Trophoblast cell (in vitro differentiated cells and primary cell): ENCODE data around the gene SEZ6.

Source experiments
- DNase-seq, 2 donors: peaks; one replicate each; pipeline ENCODE4 v3.0.0-alpha.2; 2016
- H2AFZ ChIP-seq: 2 replicates; pipeline ENCODE4 v1.6.1; 2013; ENCODE audit warnings: low read length, moderate library complexity, mild to moderate bottlenecking; ENCODE audit not compliant: insufficient read depth, poor library complexity
- H2AK5ac ChIP-seq: 2 replicates; pipeline ENCODE4 v1.6.1; 2013; ENCODE audit warnings: mild to moderate bottlenecking, low read length
- H2BK120ac ChIP-seq: 2 replicates; pipeline ENCODE4 v1.6.1; 2013; ENCODE audit warnings: low read length, mild to moderate bottlenecking, moderate library complexity; ENCODE audit not compliant: insufficient read depth, poor library complexity
- H2BK12ac ChIP-seq: 2 replicates; pipeline ENCODE4 v1.6.1; 2013; ENCODE audit warnings: mild to moderate bottlenecking, low read length, moderate library complexity
- H2BK5ac ChIP-seq: 2 replicates; pipeline ENCODE4 v1.6.1; 2013; ENCODE audit warnings: low read length, low read depth, moderate library complexity, mild to moderate bottlenecking; ENCODE audit not compliant: poor library complexity
- H3K14ac ChIP-seq: 2 replicates; pipeline ENCODE4 v1.6.1; 2013; ENCODE audit warnings: mild to moderate bottlenecking, low read length
- H3K18ac ChIP-seq: 2 replicates; pipeline ENCODE4 v1.6.1; 2013; ENCODE audit warnings: mild to moderate bottlenecking, low read length
- H3K23ac ChIP-seq: 2 replicates; pipeline ENCODE4 v1.6.1; 2013; ENCODE audit warnings: low read length
- H3K27ac ChIP-seq: 2 replicates; pipeline ENCODE4 v1.5.1; 2013; ENCODE audit warnings: low read depth, mild to moderate bottlenecking, inconsistent platforms, low read length, moderate library complexity
- H3K27me3 ChIP-seq: 2 replicates; pipeline ENCODE4 v1.6.1; 2013; ENCODE audit warnings: inconsistent platforms, mild to moderate bottlenecking, low read length, moderate library complexity; ENCODE audit not compliant: insufficient read depth
- H3K36me3 ChIP-seq, 2 experiments: 1 replicate in 1 of 2; 2 replicates in 1 of 2; pipeline ENCODE4 v1.6.1; 2013; ENCODE audit warnings: low read length in 2 of 2, mild to moderate bottlenecking in 2 of 2, moderate library complexity in 1 of 2; ENCODE audit not compliant: insufficient read depth in 2 of 2, control insufficient read depth in 1 of 2
- H3K4ac ChIP-seq: 2 replicates; pipeline ENCODE4 v1.6.1; 2013; ENCODE audit warnings: low read depth, mild to moderate bottlenecking, low read length, moderate library complexity
- H3K4me1 ChIP-seq, 2 experiments: 1 replicate in 1 of 2; 2 replicates in 1 of 2; pipeline ENCODE4 v1.6.1; 2013; ENCODE audit warnings: low read length in 2 of 2, mild to moderate bottlenecking in 2 of 2, moderate library complexity in 1 of 2; ENCODE audit not compliant: insufficient read depth in 2 of 2, control insufficient read depth in 1 of 2
- H3K4me2 ChIP-seq: 2 replicates; pipeline ENCODE4 v1.6.1; 2013; ENCODE audit warnings: inconsistent platforms, mild to moderate bottlenecking, low read length, moderate library complexity
- H3K4me3 ChIP-seq: 2 replicates; pipeline ENCODE4 v1.5.1; 2013; ENCODE audit warnings: mild to moderate bottlenecking, low read depth, low read length, inconsistent platforms
- H3K79me1 ChIP-seq: one replicate; pipeline ENCODE4 v1.6.1; 2013; ENCODE audit warnings: low read length
- H3K79me2 ChIP-seq: 2 replicates; pipeline ENCODE4 v1.6.1; 2013; ENCODE audit warnings: low read length, mild to moderate bottlenecking; ENCODE audit not compliant: control insufficient read depth, insufficient read depth, poor library complexity
- H3K9ac ChIP-seq: 2 replicates; pipeline ENCODE4 v1.6.1; 2013; ENCODE audit warnings: mild to moderate bottlenecking, low read length
- H3K9me3 ChIP-seq: 2 replicates; pipeline ENCODE4 v1.6.1; 2013; ENCODE audit warnings: low read depth, mild to moderate bottlenecking, control low read depth, inconsistent platforms, low read length; ENCODE audit not compliant: insufficient read depth
- H4K12ac ChIP-seq: 2 replicates; pipeline ENCODE4 v1.6.1; 2013; ENCODE audit warnings: low read depth, mild to moderate bottlenecking, low read length, moderate library complexity
- H4K8ac ChIP-seq: 2 replicates; pipeline ENCODE4 v1.6.1; 2013; ENCODE audit warnings: low read depth, mild to moderate bottlenecking, low read length, moderate library complexity
- H4K91ac ChIP-seq: one replicate; pipeline ENCODE4 v1.6.1; 2013; ENCODE audit warnings: low read depth, mild to moderate bottlenecking, low read length, moderate library complexity
- WGBS: extraction: QIAGEN DNeasy Blood & Tissue Kit; methylation state at CpG from one replicate; pipeline ENCODE4 v1.1.7; 2013; ENCODE audit warnings: missing lambda C conversion rate; ENCODE audit not compliant: insufficient read length, insufficient coverage; ENCODE audit errors: extremely low coverage; 5-methylcytosine and 5-hydroxymethylcytosine counted together

SEZ6 gene

DNA sequence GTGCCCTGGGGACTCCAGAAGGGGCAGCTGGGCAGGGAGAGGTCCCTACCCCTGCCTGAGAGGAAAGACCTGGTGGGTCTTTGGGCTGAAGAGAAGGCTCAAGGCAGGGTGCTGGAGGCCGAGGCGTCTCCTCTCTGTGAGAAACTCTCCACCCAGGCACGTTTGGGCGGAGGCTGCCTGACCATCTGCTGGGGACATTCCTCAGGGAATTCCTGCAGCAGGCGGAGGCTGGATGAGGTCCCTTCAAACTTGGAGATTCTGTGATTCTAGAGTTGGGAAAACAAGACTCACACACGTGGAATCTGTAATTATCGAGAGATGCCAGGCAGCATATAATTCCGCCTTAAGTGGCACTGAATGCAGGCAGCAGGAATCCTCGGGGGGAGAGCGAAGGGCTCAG, 33.4 kb downstream of the SEZ6 start:
- no peak overlapping the region for H4K91ac ChIP-seq
- no peak overlapping the region for H2AFZ ChIP-seq
- H4K8ac ChIP-seq, result no peak overlapping the region
- no peaks in the 10 kb centered on the region for H3K36me3 ChIP-seq
- no peak overlapping the region for H2BK120ac ChIP-seq
- H3K4me1 ChIP-seq, result peaks cover 13 to 22% of the 10 kb centered on the region in 2 experiments
- peak; percentile 86 to 93 for DNase-seq
- no peak overlapping the region for H3K18ac ChIP-seq
- no peak overlapping the region for H2BK5ac ChIP-seq
- H4K12ac ChIP-seq, result no peak overlapping the region
- no peak overlapping the region for H3K23ac ChIP-seq
- H3K27me3 ChIP-seq, result no peaks in the 10 kb centered on the region
- peaks cover 2% of the 10 kb centered on the region for H3K9me3 ChIP-seq
- H2AK5ac ChIP-seq, result no peak overlapping the region
- H3K79me2 ChIP-seq, result no peaks in the 10 kb centered on the region
- no peak overlapping the region for H2BK12ac ChIP-seq
- no CpG with 5 or more reads among the region's 10 CpGs for WGBS
- no peak overlapping the region for H3K9ac ChIP-seq
- no peak overlapping the region for H3K27ac ChIP-seq
- no peaks in the 10 kb centered on the region for H3K79me1 ChIP-seq
- no peak overlapping the region for H3K4ac ChIP-seq
- H3K4me3 ChIP-seq, result no peak overlapping the region
- H3K4me2 ChIP-seq, result no peak overlapping the region
- no peak overlapping the region for H3K14ac ChIP-seq

DNA sequence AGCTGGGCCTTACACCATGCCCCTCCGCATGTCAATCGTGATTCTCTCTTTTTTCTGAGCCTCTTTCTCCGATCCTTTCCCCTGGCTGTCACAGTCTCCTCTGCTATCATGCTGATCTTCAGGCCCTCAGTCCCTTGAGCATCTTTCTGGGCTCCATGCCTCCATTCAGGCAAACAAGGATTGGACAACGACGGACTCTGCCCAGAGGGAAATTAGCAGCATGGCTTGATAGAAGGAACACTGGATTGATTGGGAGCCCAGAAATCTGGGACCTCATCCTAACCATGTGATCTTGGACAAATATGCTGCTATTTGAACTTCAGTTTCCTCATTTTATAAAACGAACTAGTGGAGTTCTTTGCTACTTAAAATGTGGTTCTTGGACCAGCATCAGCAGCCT, 35.0 kb downstream of the SEZ6 start:
- no peak overlapping the region for H4K91ac ChIP-seq
- H3K9me3 ChIP-seq, result peaks cover 2% of the 10 kb centered on the region
- no peaks in the 10 kb centered on the region for H3K79me1 ChIP-seq
- H3K27ac ChIP-seq, result no peak overlapping the region
- H3K4me2 ChIP-seq, result no peak overlapping the region
- H4K8ac ChIP-seq, result no peak overlapping the region
- H2BK12ac ChIP-seq, result no peak overlapping the region
- H3K79me2 ChIP-seq, result no peaks in the 10 kb centered on the region
- H3K4me1 ChIP-seq, result peaks cover 13 to 22% of the 10 kb centered on the region in 2 experiments
- H3K36me3 ChIP-seq, result no peaks in the 10 kb centered on the region
- H3K27me3 ChIP-seq, result no peaks in the 10 kb centered on the region
- H2AK5ac ChIP-seq, result no peak overlapping the region
- WGBS, result no CpG with 5 or more reads among the region's 6 CpGs
- H3K4me3 ChIP-seq, result no peak overlapping the region
- no peak overlapping the region for H3K9ac ChIP-seq
- no peak overlapping the region for H3K23ac ChIP-seq
- no peak overlapping the region for H3K18ac ChIP-seq
- H3K14ac ChIP-seq, result no peak overlapping the region
- no peak overlapping the region for H3K4ac ChIP-seq
- no peak overlapping the region for H4K12ac ChIP-seq
- no peak overlapping the region for H2BK5ac ChIP-seq
- no peak overlapping the region for H2AFZ ChIP-seq
- no peak overlapping the region for H2BK120ac ChIP-seq
- DNase-seq, result no peak

DNA sequence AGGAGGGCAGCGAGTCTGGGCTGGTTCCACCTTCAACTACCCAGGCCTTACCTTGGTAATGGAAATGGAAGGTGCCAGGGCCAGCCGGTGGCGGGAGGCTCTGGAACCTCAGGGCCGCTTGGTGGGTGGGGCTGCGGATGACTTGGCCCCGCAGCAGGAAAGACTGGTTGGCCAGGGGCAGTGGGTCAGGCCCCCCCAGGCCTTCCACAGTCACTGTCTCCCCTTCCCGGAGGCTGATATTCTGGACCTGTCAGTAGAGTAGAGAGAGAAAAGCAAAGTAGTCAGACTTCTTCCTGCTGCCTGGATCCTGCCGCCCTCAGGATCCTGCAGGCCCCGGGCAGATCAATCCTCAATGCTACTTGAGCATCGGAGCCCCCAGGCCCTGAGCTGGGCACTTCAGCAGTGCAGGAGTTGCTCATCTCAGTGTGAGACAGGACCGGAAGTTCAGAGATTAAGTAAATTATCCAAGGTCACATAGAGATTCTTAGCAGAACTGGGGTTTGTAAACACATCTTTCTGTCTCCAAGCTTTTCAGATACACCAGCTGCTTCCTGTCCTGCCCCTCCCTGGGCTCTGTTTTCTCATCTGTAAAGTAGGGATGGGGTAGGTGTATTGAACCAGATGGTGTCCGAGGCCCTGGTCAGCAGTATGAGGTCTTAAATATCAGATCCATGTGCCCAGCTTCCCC, 36.0 kb downstream of the SEZ6 start:
- Histone ChIP-seq H2BK12ac (no peak overlapping the region), H3K23ac (no peak overlapping the region), H3K79me1 (no peaks in the 10 kb centered on the region), H3K27ac (no peak overlapping the region), H3K4ac (no peak overlapping the region), H4K8ac (no peak overlapping the region), H2AK5ac (no peak overlapping the region), H4K91ac (no peak overlapping the region), H2AFZ (no peak overlapping the region), H3K4me1 (peaks cover 13 to 22% of the 10 kb centered on the region in 2 experiments), H3K9me3 (peaks cover 2% of the 10 kb centered on the region), H4K12ac (no peak overlapping the region), H3K4me2 (no peak overlapping the region), H3K14ac (no peak overlapping the region), H2BK120ac (no peak overlapping the region), H3K36me3 (no peaks in the 10 kb centered on the region), H3K18ac (no peak overlapping the region), H3K9ac (no peak overlapping the region), H2BK5ac (no peak overlapping the region), H3K79me2 (no peaks in the 10 kb centered on the region), H3K27me3 (no peaks in the 10 kb centered on the region), H3K4me3 (no peak overlapping the region)
- no CpG with 5 or more reads among the region's 12 CpGs for WGBS
- DNase-seq, result peak; percentile 71 to 73

GRCh38 chr17:28968914-28969295, 36.9 kb downstream of the SEZ6 start:
- Histone ChIP-seq H3K27ac (no peak overlapping the region), H2AFZ (no peak overlapping the region), H2BK12ac (no peak overlapping the region), H4K8ac (no peak overlapping the region), H3K4me1 (peaks cover 13 to 20% of the 10 kb centered on the region in 2 experiments), H3K79me1 (no peaks in the 10 kb centered on the region), H4K12ac (no peak overlapping the region), H3K4me2 (no peak overlapping the region), H3K9ac (no peak overlapping the region), H3K9me3 (peaks cover 2% of the 10 kb centered on the region), H3K4me3 (no peak overlapping the region), H3K18ac (no peak overlapping the region), H3K27me3 (no peaks in the 10 kb centered on the region), H3K4ac (no peak overlapping the region), H3K14ac (no peak overlapping the region), H3K79me2 (no peaks in the 10 kb centered on the region), H4K91ac (no peak overlapping the region), H2AK5ac (no peak overlapping the region), H2BK120ac (no peak overlapping the region), H3K36me3 (no peaks in the 10 kb centered on the region), H2BK5ac (no peak overlapping the region), H3K23ac (no peak overlapping the region)
- WGBS, result no CpG with 5 or more reads among the region's 2 CpGs
- no peak for DNase-seq
